ENCODE results near the gene TRAPPC1. TPM values are rescaled to one million over a fixed set of nuclear protein-coding genes. Genes with fewer than 3 reads are reported as not detected.

The TRAPPC1 gene
- total and polyA plus RNA-seq, 2 of the 4 experiments (the other 2 are of a cell fraction), result 50.4 to 303 TPM

DNA sequence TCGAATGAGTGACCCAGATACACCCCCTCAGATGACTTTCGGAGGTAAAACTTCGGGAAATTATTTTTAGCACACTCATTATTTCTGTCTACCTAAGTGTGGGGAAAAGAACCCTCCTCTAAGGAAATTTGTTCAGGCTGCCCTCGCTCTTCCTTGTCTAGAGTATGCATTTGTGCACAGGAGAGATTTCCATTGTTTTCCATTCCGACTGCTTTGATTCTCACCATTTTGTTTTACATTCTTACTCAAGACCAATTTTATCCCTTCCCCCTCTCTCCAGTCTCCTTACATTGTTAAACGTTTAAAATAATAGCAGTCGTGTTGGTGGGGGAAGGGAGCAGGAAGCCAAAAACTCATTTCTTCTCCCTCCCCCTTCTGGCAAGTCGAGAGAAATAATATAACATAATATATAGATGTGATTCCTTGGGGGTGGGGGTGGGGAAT is 44.7 kb downstream of the TRAPPC1 start:
- intact Hi-C loops (cut with micrococcal nuclease) (no loop called here), in situ Hi-C loops (cut with MboI; ENCODE audit: low sequenced_read_pairs) (no loop called here), dilution Hi-C loops (cut with HindIII; ENCODE audit: low sequenced_read_pairs, unreplicated experiment) (no loop called here)
- ChIA-PET POLR2A (ENCODE audit: unreplicated experiment) (no interaction called here), CTCF (no interaction called here)
- Histone ChIP-seq H3K79me1 (ENCODE audit: low read depth in 1 of 2, low read length in 2 of 2) (peaks cover 9 to 65% of the 10 kb centered on the region in 2 experiments), H4K5ac (ENCODE audit: low read depth, low read length) (peak overlapping the region; percentile 83), H3K27ac (ENCODE audit: insufficient read depth, low read length) (peak overlapping the region; percentile 100), H3K4me1 (ENCODE audit: control insufficient read depth, insufficient read depth, low read length) (peaks cover 26% of the 10 kb centered on the region), H4K20me1 (ENCODE audit: insufficient read depth, low read length) (peaks cover 14% of the 10 kb centered on the region), H4K91ac (ENCODE audit: insufficient read depth, low read depth, low read length) (peak overlapping the region; percentile 86; the same call in 1 of the 2 replicates), H3K4ac (ENCODE audit: low read depth, low read length) (peak overlapping the region; percentile 99), H2AK9ac (replicated peaks; ENCODE audit: low read depth, low read length, poor library complexity) (peak overlapping the region; percentile 100), H2BK120ac (ENCODE audit: low read depth, low read length) (peak overlapping the region; percentile 78), H2BK5ac (ENCODE audit: low read depth, low read length, poor library complexity, severe bottlenecking) (peak overlapping the region; percentile 98), H2AFZ (replicated peaks; ENCODE audit: low read length, poor library complexity) (peak overlapping the region; percentile 86), H3K14ac (replicated peaks; ENCODE audit: low read depth, low read length) (peak overlapping the region; percentile 84), H3K9ac (ENCODE audit: low read depth, low read length) (peak overlapping the region; percentile 99), H3K36me3 (ENCODE audit: control insufficient read depth, insufficient read depth, low read length) (peaks cover 18% of the 10 kb centered on the region), H3K56ac (ENCODE audit: extremely low read depth, insufficient read depth, low read length) (peak overlapping the region; percentile 87), H3K27me3 (ENCODE audit: control insufficient read depth, insufficient read depth, low read length) (no peaks in the 10 kb centered on the region), H2BK15ac (ENCODE audit: low read depth, low read length) (peak overlapping the region; percentile 33; the same call in 1 of the 3 replicates), H2AK5ac (ENCODE audit: low read depth, low read length) (peak overlapping the region; percentile 81; the same call in 1 of the 2 replicates), H3K23ac (ENCODE audit: low read depth, low read length) (peak overlapping the region; percentile 94), H3K4me2 (ENCODE audit: low read depth, low read length) (peak overlapping the region; percentile 99), H3K9me1 (ENCODE audit: insufficient read depth, low read length) (peaks cover 11% of the 10 kb centered on the region), H4K8ac (ENCODE audit: low read depth in 2 of 2, low read length in 2 of 2) (peak overlapping the region; percentile 36 to 78), H2BK20ac (ENCODE audit: low read depth, low read length) (peak overlapping the region; percentile 46; the same call in 1 of the 2 replicates), H3K18ac (ENCODE audit: low read depth, low read length) (peak overlapping the region; percentile 52), H3K9me3 (ENCODE audit: control insufficient read depth, insufficient read depth, low read length) (no peaks in the 10 kb centered on the region), H3K4me3 (ENCODE audit: insufficient read depth, low read depth, low read length) (peak overlapping the region; percentile 98)
- BruUV-seq (replicated peaks), result no TSS peak
- no CpG with 5 or more reads among the region's 8 CpGs for WGBS, 2 experiments (ENCODE audit: extremely low coverage in 2 of 2, insufficient read length in 1 of 2)
- ATAC-seq (ENCODE audit: low read depth) (no peak; the same call in 1 of the 2 replicates), DNase-seq (no peak)
- TF ChIP-seq, protein P1, sequence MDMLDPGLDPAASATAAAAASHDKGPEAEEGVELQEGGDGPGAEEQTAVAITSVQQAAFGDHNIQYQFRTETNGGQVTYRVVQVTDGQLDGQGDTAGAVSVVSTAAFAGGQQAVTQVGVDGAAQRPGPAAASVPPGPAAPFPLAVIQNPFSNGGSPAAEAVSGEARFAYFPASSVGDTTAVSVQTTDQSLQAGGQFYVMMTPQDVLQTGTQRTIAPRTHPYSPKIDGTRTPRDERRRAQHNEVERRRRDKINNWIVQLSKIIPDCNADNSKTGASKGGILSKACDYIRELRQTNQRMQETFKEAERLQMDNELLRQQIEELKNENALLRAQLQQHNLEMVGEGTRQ (IDR thresholded peaks at IDR 0.05; ENCODE audit: low read depth, low read length), result no peak
- TF ChIP-seq ELK1 (IDR thresholded peaks at IDR 0.05; ENCODE audit: borderline replicate concordance, low read depth, low read length) (no peak), CHD1 (IDR thresholded peaks at IDR 0.05; ENCODE audit: low read depth, low read length) (no peak), RFX5 (IDR thresholded peaks at IDR 0.05; ENCODE audit: low read depth, low read length) (no peak), POLR2A (IDR thresholded peaks at IDR 0.05; ENCODE audit: low read depth, low read length) (peak; percentile 40; the same call in 1 of the 2 replicates), SMC3 (IDR thresholded peaks at IDR 0.05; ENCODE audit: low read depth, low read length) (no peak), BHLHE40 (IDR thresholded peaks at IDR 0.05; ENCODE audit: low read depth, low read length) (no peak), RAD21 (IDR thresholded peaks at IDR 0.05; ENCODE audit: low read length) (peak; percentile 19; the same call in 1 of the 2 replicates), FOS (IDR thresholded peaks at IDR 0.05; ENCODE audit: low read depth, low read length) (no peak), CEBPB (IDR thresholded peaks at IDR 0.05; ENCODE audit: low read depth, low read length) (no peak)
- TF ChIP-seq, protein P2, sequence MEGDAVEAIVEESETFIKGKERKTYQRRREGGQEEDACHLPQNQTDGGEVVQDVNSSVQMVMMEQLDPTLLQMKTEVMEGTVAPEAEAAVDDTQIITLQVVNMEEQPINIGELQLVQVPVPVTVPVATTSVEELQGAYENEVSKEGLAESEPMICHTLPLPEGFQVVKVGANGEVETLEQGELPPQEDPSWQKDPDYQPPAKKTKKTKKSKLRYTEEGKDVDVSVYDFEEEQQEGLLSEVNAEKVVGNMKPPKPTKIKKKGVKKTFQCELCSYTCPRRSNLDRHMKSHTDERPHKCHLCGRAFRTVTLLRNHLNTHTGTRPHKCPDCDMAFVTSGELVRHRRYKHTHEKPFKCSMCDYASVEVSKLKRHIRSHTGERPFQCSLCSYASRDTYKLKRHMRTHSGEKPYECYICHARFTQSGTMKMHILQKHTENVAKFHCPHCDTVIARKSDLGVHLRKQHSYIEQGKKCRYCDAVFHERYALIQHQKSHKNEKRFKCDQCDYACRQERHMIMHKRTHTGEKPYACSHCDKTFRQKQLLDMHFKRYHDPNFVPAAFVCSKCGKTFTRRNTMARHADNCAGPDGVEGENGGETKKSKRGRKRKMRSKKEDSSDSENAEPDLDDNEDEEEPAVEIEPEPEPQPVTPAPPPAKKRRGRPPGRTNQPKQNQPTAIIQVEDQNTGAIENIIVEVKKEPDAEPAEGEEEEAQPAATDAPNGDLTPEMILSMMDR (conservative IDR thresholded peaks at IDR 0.05; ENCODE audit: low read depth, low read length), result no peak

Data from IMR-90 (cell line).